ENCODE results near the gene ERVMER34-1.

Gene ERVMER34-1

DNA sequence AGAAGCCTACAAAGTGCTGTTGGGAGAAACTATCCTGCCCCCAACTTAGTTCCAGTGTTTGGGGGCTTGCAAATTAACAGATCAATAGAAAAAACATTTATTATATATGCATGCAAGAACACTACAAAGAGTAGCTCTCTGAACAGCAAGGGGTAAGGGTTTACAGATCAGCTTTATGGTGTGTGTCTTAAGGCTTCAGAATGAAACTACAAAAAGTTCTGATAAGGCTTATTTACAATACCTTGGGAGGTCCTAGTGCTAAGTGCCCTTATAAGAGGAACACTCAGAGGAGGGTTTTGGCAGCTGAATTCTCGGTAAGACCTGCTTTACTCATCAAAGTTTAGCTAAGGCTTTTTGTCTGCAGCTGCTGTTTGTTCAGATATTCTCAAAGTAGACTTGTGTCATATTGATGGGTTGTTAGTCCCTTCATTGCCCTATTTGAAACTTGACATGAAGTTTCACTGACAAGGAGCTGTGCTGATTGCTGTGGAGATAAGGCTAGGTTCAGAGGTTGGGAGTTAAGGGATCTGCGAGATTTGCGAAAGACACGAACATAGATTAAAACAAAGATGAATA lies 7.7 kb downstream of the ERVMER34-1 start:
- Histone ChIP-seq H2BK5ac (ENCODE audit: low read depth, low read length, poor library complexity, severe bottlenecking) (no peak overlapping the region), H3K9ac (ENCODE audit: low read length) (no peak overlapping the region), H3K4ac (ENCODE audit: low read depth in 1 of 2, low read length in 2 of 2) (no peak overlapping the region), H3K4me1 (ENCODE audit: control insufficient read depth, insufficient read depth, low read depth, low read length) (no peaks in the 10 kb centered on the region), H3K27me3 (ENCODE audit: control insufficient read depth in 1 of 2, insufficient read depth in 1 of 2, low read length in 2 of 2) (peaks cover 0 to 19% of the 10 kb centered on the region in 2 experiments), H2AFZ (ENCODE audit: low read depth, low read length) (no peak overlapping the region), H3K18ac (ENCODE audit: low read depth in 1 of 2, low read length in 2 of 2) (no peak overlapping the region), H2AK5ac (ENCODE audit: low read length, severe bottlenecking) (no peak overlapping the region), H2BK120ac (ENCODE audit: low read depth, low read length) (no peak overlapping the region), H3K4me3 (ENCODE audit: insufficient read depth in 1 of 2, low read depth in 1 of 2, low read length in 2 of 2) (no peak overlapping the region), H3K14ac (ENCODE audit: low read length in 2 of 2) (no peak overlapping the region), H3K9me3 (ENCODE audit: control insufficient read depth, low read length) (no peaks in the 10 kb centered on the region), H3K36me3 (ENCODE audit: control insufficient read depth in 1 of 2, insufficient read depth in 2 of 2, low read depth in 1 of 2, low read length in 2 of 2) (no peaks in the 10 kb centered on the region), H3K79me1 (replicated peaks; ENCODE audit: low read length, poor library complexity, severe bottlenecking) (no peaks in the 10 kb centered on the region), H4K8ac (ENCODE audit: low read length) (no peak overlapping the region), H3K4me2 (ENCODE audit: low read length, poor library complexity, severe bottlenecking) (no peak overlapping the region), H3K23ac (ENCODE audit: low read length in 2 of 2) (no peak overlapping the region), H2BK15ac (ENCODE audit: low read depth, poor library complexity, severe bottlenecking) (no peak overlapping the region), H3K27ac (ENCODE audit: low read length, poor library complexity, severe bottlenecking) (no peak overlapping the region), H2BK12ac (ENCODE audit: low read length in 2 of 2) (no peak overlapping the region), H4K91ac (ENCODE audit: low read length) (no peak overlapping the region)
- WGBS, result 67% methylated on average over 4 of the region's 4 CpGs
- DNase-seq, result no peak

DNA sequence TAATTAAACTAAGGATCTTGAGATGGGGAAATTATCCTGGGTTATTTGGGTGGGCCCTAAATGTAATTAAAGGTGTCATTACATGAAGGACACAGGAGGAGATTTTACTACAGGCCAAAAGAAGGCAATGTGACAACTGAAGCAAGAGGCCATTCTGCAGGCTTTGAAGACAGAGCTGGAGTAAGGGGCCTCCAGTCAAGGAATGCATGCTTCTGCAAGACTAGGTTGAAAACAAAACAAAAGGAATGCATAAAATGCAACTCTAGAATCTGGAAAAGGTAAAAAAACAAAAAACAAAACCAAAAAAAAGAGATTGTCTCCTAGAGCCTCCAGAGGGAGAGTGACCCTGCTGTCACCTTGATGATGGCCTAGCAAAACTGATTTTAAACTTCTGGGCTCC lies 21.6 kb downstream of the ERVMER34-1 start:
- Histone ChIP-seq H2AK5ac (ENCODE audit: low read length, severe bottlenecking) (no peak overlapping the region), H3K9me3 (ENCODE audit: control insufficient read depth, low read length) (no peaks in the 10 kb centered on the region), H4K91ac (ENCODE audit: low read length) (no peak overlapping the region), H3K23ac (ENCODE audit: low read length in 2 of 2) (no peak overlapping the region), H2AFZ (ENCODE audit: low read depth, low read length) (no peak overlapping the region), H3K18ac (ENCODE audit: low read depth in 1 of 2, low read length in 2 of 2) (no peak overlapping the region), H3K79me1 (replicated peaks; ENCODE audit: low read length, poor library complexity, severe bottlenecking) (no peaks in the 10 kb centered on the region), H3K14ac (ENCODE audit: low read length in 2 of 2) (no peak overlapping the region), H4K8ac (ENCODE audit: low read length) (no peak overlapping the region), H3K4me1 (ENCODE audit: control insufficient read depth, insufficient read depth, low read depth, low read length) (no peaks in the 10 kb centered on the region), H3K4me2 (ENCODE audit: low read length, poor library complexity, severe bottlenecking) (no peak overlapping the region), H3K27me3 (ENCODE audit: control insufficient read depth in 1 of 2, insufficient read depth in 1 of 2, low read length in 2 of 2) (no peaks in the 10 kb centered on the region), H2BK5ac (ENCODE audit: low read depth, low read length, poor library complexity, severe bottlenecking) (no peak overlapping the region), H3K27ac (ENCODE audit: low read length, poor library complexity, severe bottlenecking) (no peak overlapping the region), H3K4ac (ENCODE audit: low read depth in 1 of 2, low read length in 2 of 2) (no peak overlapping the region), H3K4me3 (ENCODE audit: insufficient read depth in 1 of 2, low read depth in 1 of 2, low read length in 2 of 2) (no peak overlapping the region), H2BK15ac (ENCODE audit: low read depth, poor library complexity, severe bottlenecking) (no peak overlapping the region), H3K9ac (ENCODE audit: low read length) (no peak overlapping the region), H2BK12ac (ENCODE audit: low read length in 2 of 2) (no peak overlapping the region), H2BK120ac (ENCODE audit: low read depth, low read length) (no peak overlapping the region), H3K36me3 (ENCODE audit: control insufficient read depth in 1 of 2, insufficient read depth in 2 of 2, low read depth in 1 of 2, low read length in 2 of 2) (no peaks in the 10 kb centered on the region)
- DNase-seq, result no peak

- Histone ChIP-seq H3K18ac (ENCODE audit: low read depth in 1 of 2, low read length in 2 of 2) (no peak overlapping the region), H3K4me3 (ENCODE audit: insufficient read depth in 1 of 2, low read depth in 1 of 2, low read length in 2 of 2) (no peak overlapping the region), H3K23ac (ENCODE audit: low read length in 2 of 2) (no peak overlapping the region), H3K4ac (ENCODE audit: low read depth in 1 of 2, low read length in 2 of 2) (no peak overlapping the region), H3K9ac (ENCODE audit: low read length) (no peak overlapping the region), H3K27ac (ENCODE audit: low read length, poor library complexity, severe bottlenecking) (no peak overlapping the region), H2AFZ (ENCODE audit: low read depth, low read length) (no peak overlapping the region), H3K9me3 (ENCODE audit: control insufficient read depth, low read length) (no peaks in the 10 kb centered on the region), H2AK5ac (ENCODE audit: low read length, severe bottlenecking) (no peak overlapping the region), H3K14ac (ENCODE audit: low read length in 2 of 2) (no peak overlapping the region), H3K4me1 (ENCODE audit: control insufficient read depth, insufficient read depth, low read depth, low read length) (no peaks in the 10 kb centered on the region), H3K79me1 (replicated peaks; ENCODE audit: low read length, poor library complexity, severe bottlenecking) (no peaks in the 10 kb centered on the region), H4K91ac (ENCODE audit: low read length) (no peak overlapping the region), H3K36me3 (ENCODE audit: control insufficient read depth in 1 of 2, insufficient read depth in 2 of 2, low read depth in 1 of 2, low read length in 2 of 2) (no peaks in the 10 kb centered on the region), H2BK120ac (ENCODE audit: low read depth, low read length) (no peak overlapping the region), H3K4me2 (ENCODE audit: low read length, poor library complexity, severe bottlenecking) (no peak overlapping the region), H3K27me3 (ENCODE audit: control insufficient read depth in 1 of 2, insufficient read depth in 1 of 2, low read length in 2 of 2) (no peaks in the 10 kb centered on the region), H2BK12ac (ENCODE audit: low read length in 2 of 2) (no peak overlapping the region), H4K8ac (ENCODE audit: low read length) (no peak overlapping the region), H2BK15ac (ENCODE audit: low read depth, poor library complexity, severe bottlenecking) (no peak overlapping the region), H2BK5ac (ENCODE audit: low read depth, low read length, poor library complexity, severe bottlenecking) (no peak overlapping the region)
- no peak for DNase-seq
- 92% methylated on average over 1 of the region's 2 CpGs for WGBS
Observed at GRCh38 chr4:52728691-52729240, 22.5 kb downstream of the ERVMER34-1 start.

GRCh38 chr4:52726826-52727580 lies 24.2 kb downstream of the ERVMER34-1 start:
- Histone ChIP-seq H4K91ac (ENCODE audit: low read length) (no peak overlapping the region), H3K4ac (ENCODE audit: low read depth in 1 of 2, low read length in 2 of 2) (no peak overlapping the region), H2BK5ac (ENCODE audit: low read depth, low read length, poor library complexity, severe bottlenecking) (no peak overlapping the region), H3K9ac (ENCODE audit: low read length) (no peak overlapping the region), H2BK120ac (ENCODE audit: low read depth, low read length) (no peak overlapping the region), H2AK5ac (ENCODE audit: low read length, severe bottlenecking) (no peak overlapping the region), H3K4me2 (ENCODE audit: low read length, poor library complexity, severe bottlenecking) (no peak overlapping the region), H2BK15ac (ENCODE audit: low read depth, poor library complexity, severe bottlenecking) (no peak overlapping the region), H3K79me1 (replicated peaks; ENCODE audit: low read length, poor library complexity, severe bottlenecking) (no peaks in the 10 kb centered on the region), H3K4me3 (ENCODE audit: insufficient read depth in 1 of 2, low read depth in 1 of 2, low read length in 2 of 2) (no peak overlapping the region), H3K27me3 (ENCODE audit: control insufficient read depth in 1 of 2, insufficient read depth in 1 of 2, low read length in 2 of 2) (no peaks in the 10 kb centered on the region), H3K18ac (ENCODE audit: low read depth in 1 of 2, low read length in 2 of 2) (no peak overlapping the region), H2AFZ (ENCODE audit: low read depth, low read length) (no peak overlapping the region), H3K27ac (ENCODE audit: low read length, poor library complexity, severe bottlenecking) (no peak overlapping the region), H4K8ac (ENCODE audit: low read length) (no peak overlapping the region), H2BK12ac (ENCODE audit: low read length in 2 of 2) (no peak overlapping the region), H3K9me3 (ENCODE audit: control insufficient read depth, low read length) (no peaks in the 10 kb centered on the region), H3K36me3 (ENCODE audit: control insufficient read depth in 1 of 2, insufficient read depth in 2 of 2, low read depth in 1 of 2, low read length in 2 of 2) (no peaks in the 10 kb centered on the region), H3K4me1 (ENCODE audit: control insufficient read depth, insufficient read depth, low read depth, low read length) (no peaks in the 10 kb centered on the region), H3K14ac (ENCODE audit: low read length in 2 of 2) (no peak overlapping the region), H3K23ac (ENCODE audit: low read length in 2 of 2) (no peak overlapping the region)
- 70% methylated on average over 3 of the region's 3 CpGs for WGBS
- peak; percentile 18 for DNase-seq

All from mesenchymal stem cell (in vitro differentiated cells and primary cell).